NCI-H2029 (cell line): ENCODE measurements around the gene ZFAND4.
"Not testable (repeated sequence)": the region's sequence is repeated elsewhere in the genome, so short reads cannot be mapped to it uniquely, and the experiment has no call there.

Experiments
- DNase-seq: peaks from one replicate; lab custom pipeline; 2025; lab: John Stamatoyannopoulos, UW

ZFAND4 gene

GRCh38 chr10:45672181-45673073 is at the start of gene ZFAND4:
Gene ZFAND4 (minus strand): TSS chr10:45672772. CDS start chr10:45663725, 9,047 bp downstream.
- peak; percentile 84 for DNase-seq

GRCh38 chr10:45721503-45721902 is 48.9 kb upstream of the ZFAND4 start:
- DNase-seq: not testable (repeated sequence)

GRCh38 chr10:45717642-45718041 is 45.1 kb upstream of the ZFAND4 start:
- not testable (repeated sequence) for DNase-seq

- DNase-seq: not testable (repeated sequence)
These were observed 44.5 kb upstream of the ZFAND4 start for GRCh38 chr10:45717053-45717452.

- DNase-seq: not testable (repeated sequence)
These were observed 38.7 kb upstream of the ZFAND4 start for GRCh38 chr10:45711223-45711622.

GRCh38 chr10:45710200-45710796 is 37.7 kb upstream of the ZFAND4 start:
- DNase-seq: not testable (repeated sequence)

GRCh38 chr10:45678467-45678866 is 5.9 kb upstream of the ZFAND4 start:
- DNase-seq: not testable (repeated sequence)

- no peak for DNase-seq
These were observed 2.8 kb upstream of the ZFAND4 start for GRCh38 chr10:45675388-45675787.

GRCh38 chr10:45673074-45673648 is 589 bp upstream of the ZFAND4 start:
- DNase-seq: peak; percentile 56

- not testable (repeated sequence) for DNase-seq
These were observed 1.3 kb downstream of the ZFAND4 start for GRCh38 chr10:45671300-45671699.

- DNase-seq: not testable (repeated sequence)
These were observed 2.7 kb downstream of the ZFAND4 start for GRCh38 chr10:45669897-45670296.

- DNase-seq: no peak
These were observed 11.6 kb downstream of the ZFAND4 start for GRCh38 chr10:45660876-45661411.

GRCh38 chr10:45657033-45657926 is 15.3 kb downstream of the ZFAND4 start:
- DNase-seq: no peak

- no peak for DNase-seq
These were observed 17.4 kb downstream of the ZFAND4 start for GRCh38 chr10:45655219-45655618.

- DNase-seq: not testable (repeated sequence)
These were observed 17.8 kb downstream of the ZFAND4 start for GRCh38 chr10:45654753-45655141.

GRCh38 chr10:45653454-45653853 is 19.1 kb downstream of the ZFAND4 start:
- no peak for DNase-seq

- no peak for DNase-seq
These were observed 20.1 kb downstream of the ZFAND4 start for GRCh38 chr10:45652511-45652910.

GRCh38 chr10:45649296-45649695 is 23.3 kb downstream of the ZFAND4 start:
- DNase-seq: no peak

- DNase-seq: no peak
These were observed 25.5 kb downstream of the ZFAND4 start for GRCh38 chr10:45647118-45647517.

GRCh38 chr10:45646384-45647050 is 26.1 kb downstream of the ZFAND4 start:
- no peak for DNase-seq

GRCh38 chr10:45644527-45644926 is 28.0 kb downstream of the ZFAND4 start:
- no peak for DNase-seq
